Neural cell (in vitro differentiated cells): ENCODE measurements around the gene CDH12. TPM values are rescaled to one million over a fixed set of nuclear protein-coding genes. Genes with fewer than 3 reads are reported as not detected.

ENCODE experiments used
- H2AFZ ChIP-seq: fragments of 200-600, 300-800 bp; sonication (generic), shearing (Covaris generic); 2 replicates; pipeline ENCODE4 v1.6.0; 2014; ENCODE audit warnings: low read depth, mild to moderate bottlenecking, antibody characterized with exemption, low read length, moderate library complexity
- H3F3A ChIP-seq: fragments of 200-600 bp; shearing (Covaris generic); 2 replicates; pipeline ENCODE4 v1.6.1; 2016; ENCODE audit warnings: mild to moderate bottlenecking, moderate library complexity, mixed read lengths, antibody characterized with exemption, low read length; ENCODE audit not compliant: insufficient read depth, poor library complexity, severe bottlenecking
- H3K27ac ChIP-seq: fragments of 200-600, 300-800 bp; sonication (generic), shearing (Covaris generic); 2 replicates; pipeline ENCODE4 v1.5.1; 2014; ENCODE audit warnings: mild to moderate bottlenecking, low read length, moderate library complexity
- H3K27me3 ChIP-seq: fragments of 300-800, 200-600 bp; sonication (generic), shearing (Covaris generic); 2 replicates; pipeline ENCODE4 v1.6.0; 2014; ENCODE audit warnings: mild to moderate bottlenecking, low read depth, low read length, moderate library complexity; ENCODE audit not compliant: insufficient read depth
- H3K36me3 ChIP-seq: fragments of 300-800, 200-600 bp; sonication (generic), shearing (Covaris generic); 2 replicates; pipeline ENCODE4 v1.5.1; 2014; ENCODE audit warnings: mild to moderate bottlenecking, antibody characterized with exemption, low read length, moderate library complexity; ENCODE audit not compliant: insufficient read depth
- H3K4me2 ChIP-seq: fragments of 300-800, 200-600 bp; sonication (generic), shearing (Covaris generic); 2 replicates; pipeline ENCODE4 v1.6.0; 2014; ENCODE audit warnings: mild to moderate bottlenecking, low read length
- H3K4me3 ChIP-seq: fragments of 300-800, 200-600 bp; sonication (generic), shearing (Covaris generic); 2 replicates; pipeline ENCODE4 v1.5.1; 2014; ENCODE audit warnings: mild to moderate bottlenecking, low read length, moderate library complexity
- H3K79me2 ChIP-seq: fragments of 200-600 bp; shearing (Covaris generic); replicated peaks from 2 replicates; pipeline ENCODE4 v1.6.0; 2014; ENCODE audit warnings: mild to moderate bottlenecking, low read length, moderate library complexity; ENCODE audit not compliant: insufficient read depth
- H3K9ac ChIP-seq: fragments of 300-800, 200-600 bp; sonication (generic), shearing (Covaris generic); 2 replicates; pipeline ENCODE4 v1.6.1; 2016; ENCODE audit warnings: mild to moderate bottlenecking, low read length, mixed read lengths
- H3K9me2 ChIP-seq: fragments of 200-600 bp; shearing (Covaris generic); 2 replicates; pipeline ENCODE4 v1.6.1; 2016; ENCODE audit warnings: mild to moderate bottlenecking, low read length, mixed read lengths; ENCODE audit not compliant: insufficient read depth
- H3K9me3 ChIP-seq: fragments of 200-600, 300-800 bp; sonication (generic), shearing (Covaris generic); 2 replicates; pipeline ENCODE4 v1.6.1; 2016; ENCODE audit warnings: mild to moderate bottlenecking, mixed run types, low read length, moderate library complexity, mixed read lengths
- H4K20me1 ChIP-seq: fragments of 200-600 bp; shearing (Covaris generic); 2 replicates; pipeline ENCODE4 v1.6.1; 2016; ENCODE audit warnings: mild to moderate bottlenecking, mixed run types; ENCODE audit not compliant: insufficient read depth
- EP300 ChIP-seq: fragments of 450-650 bp; conservative IDR thresholded peaks from 2 replicates; pipeline ENCODE4 v1.6.1; 2014; ENCODE audit warnings: antibody characterized with exemption, mild to moderate bottlenecking, moderate library complexity; ENCODE audit not compliant: poor library complexity, severe bottlenecking
- EZH2 ChIP-seq: fragments of 200-600, 300-800 bp; shearing (Covaris generic), sonication (generic); IDR thresholded peaks from 2 replicates; pipeline ENCODE4 v1.6.1; 2014; ENCODE audit warnings: antibody characterized with exemption, low read length, borderline replicate concordance, mild to moderate bottlenecking; ENCODE audit not compliant: insufficient read depth, poor library complexity, severe bottlenecking
- MXI1 ChIP-seq: fragments of 450-650 bp; conservative IDR thresholded peaks from 2 replicates; pipeline ENCODE4 v1.6.1; 2014; ENCODE audit warnings: antibody characterized with exemption, mild to moderate bottlenecking; ENCODE audit not compliant: poor library complexity, severe bottlenecking
- POLR2AphosphoS5 ChIP-seq: IDR thresholded peaks from 2 replicates; pipeline ENCODE4 v1.6.1; 2012
- RAD21 ChIP-seq: fragments of 450-650 bp; conservative IDR thresholded peaks from 2 replicates; pipeline ENCODE4 v1.6.1; 2014; ENCODE audit warnings: antibody characterized with exemption, mild to moderate bottlenecking, moderate library complexity
- SMC3 ChIP-seq: fragments of 450-650 bp; conservative IDR thresholded peaks from 2 replicates; pipeline ENCODE4 v1.6.1; 2014; ENCODE audit warnings: antibody characterized with exemption, mild to moderate bottlenecking, moderate library complexity; ENCODE audit not compliant: poor library complexity
- TAF1 ChIP-seq: IDR thresholded peaks from 2 replicates; pipeline ENCODE4 v1.6.1; 2012; ENCODE audit warnings: low read depth
- polyA plus RNA-seq: library from polyadenylated mRNA; depleted of rRNA; stranded (reverse); fragments of >200 nt; gene quantifications from 2 replicates; pipeline ENCODE4 v1.2.3, GENCODE V29; 2014
- TF ChIP-seq, protein P1 (sequence below): IDR thresholded peaks from 2 replicates; pipeline ENCODE4 v1.6.1; 2012; ENCODE audit warnings: borderline replicate concordance
- TF ChIP-seq, protein P2 (sequence below): fragments of 450-650 bp; IDR thresholded peaks from 2 replicates; pipeline ENCODE4 v1.5.1; 2014; ENCODE audit warnings: antibody characterized with exemption, mild to moderate bottlenecking, moderate library complexity; ENCODE audit not compliant: poor library complexity, severe bottlenecking

The CDH12 gene
- polyA plus RNA-seq, 1 donor from 2014 or later, result 2.1 TPM

DNA sequence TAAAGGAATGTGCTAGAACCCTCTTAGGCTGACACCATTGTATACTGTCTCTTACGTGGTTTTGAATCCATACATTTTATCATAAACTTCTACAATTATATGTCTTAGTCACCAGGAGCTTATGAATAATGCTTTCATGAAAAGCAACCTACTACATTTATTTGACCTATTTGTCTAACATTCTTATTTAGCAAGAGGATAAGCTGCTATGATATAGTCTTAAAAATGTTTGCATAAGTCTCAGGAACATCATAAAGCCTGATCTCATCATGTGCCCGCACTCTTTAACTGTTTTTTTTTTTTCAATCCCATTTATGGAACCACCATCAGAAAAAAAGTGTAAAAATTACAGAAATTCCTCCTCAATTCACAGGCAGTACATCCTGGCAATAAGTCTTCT, 59.7 kb downstream of the CDH12 start:
- H3K27ac ChIP-seq, result no peak overlapping the region
- H3K27me3 ChIP-seq, result no peaks in the 10 kb centered on the region
- H3K9me2 ChIP-seq, result no peaks in the 10 kb centered on the region
- H3K9ac ChIP-seq, result no peak overlapping the region
- H3K9me3 ChIP-seq, result no peaks in the 10 kb centered on the region
- no peak overlapping the region for H3K4me2 ChIP-seq
- no peaks in the 10 kb centered on the region for H3K36me3 ChIP-seq
- TF ChIP-seq, protein P1, sequence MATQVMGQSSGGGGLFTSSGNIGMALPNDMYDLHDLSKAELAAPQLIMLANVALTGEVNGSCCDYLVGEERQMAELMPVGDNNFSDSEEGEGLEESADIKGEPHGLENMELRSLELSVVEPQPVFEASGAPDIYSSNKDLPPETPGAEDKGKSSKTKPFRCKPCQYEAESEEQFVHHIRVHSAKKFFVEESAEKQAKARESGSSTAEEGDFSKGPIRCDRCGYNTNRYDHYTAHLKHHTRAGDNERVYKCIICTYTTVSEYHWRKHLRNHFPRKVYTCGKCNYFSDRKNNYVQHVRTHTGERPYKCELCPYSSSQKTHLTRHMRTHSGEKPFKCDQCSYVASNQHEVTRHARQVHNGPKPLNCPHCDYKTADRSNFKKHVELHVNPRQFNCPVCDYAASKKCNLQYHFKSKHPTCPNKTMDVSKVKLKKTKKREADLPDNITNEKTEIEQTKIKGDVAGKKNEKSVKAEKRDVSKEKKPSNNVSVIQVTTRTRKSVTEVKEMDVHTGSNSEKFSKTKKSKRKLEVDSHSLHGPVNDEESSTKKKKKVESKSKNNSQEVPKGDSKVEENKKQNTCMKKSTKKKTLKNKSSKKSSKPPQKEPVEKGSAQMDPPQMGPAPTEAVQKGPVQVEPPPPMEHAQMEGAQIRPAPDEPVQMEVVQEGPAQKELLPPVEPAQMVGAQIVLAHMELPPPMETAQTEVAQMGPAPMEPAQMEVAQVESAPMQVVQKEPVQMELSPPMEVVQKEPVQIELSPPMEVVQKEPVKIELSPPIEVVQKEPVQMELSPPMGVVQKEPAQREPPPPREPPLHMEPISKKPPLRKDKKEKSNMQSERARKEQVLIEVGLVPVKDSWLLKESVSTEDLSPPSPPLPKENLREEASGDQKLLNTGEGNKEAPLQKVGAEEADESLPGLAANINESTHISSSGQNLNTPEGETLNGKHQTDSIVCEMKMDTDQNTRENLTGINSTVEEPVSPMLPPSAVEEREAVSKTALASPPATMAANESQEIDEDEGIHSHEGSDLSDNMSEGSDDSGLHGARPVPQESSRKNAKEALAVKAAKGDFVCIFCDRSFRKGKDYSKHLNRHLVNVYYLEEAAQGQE, result no peak
- TF ChIP-seq TAF1, result no peak
- TF ChIP-seq, protein P2, sequence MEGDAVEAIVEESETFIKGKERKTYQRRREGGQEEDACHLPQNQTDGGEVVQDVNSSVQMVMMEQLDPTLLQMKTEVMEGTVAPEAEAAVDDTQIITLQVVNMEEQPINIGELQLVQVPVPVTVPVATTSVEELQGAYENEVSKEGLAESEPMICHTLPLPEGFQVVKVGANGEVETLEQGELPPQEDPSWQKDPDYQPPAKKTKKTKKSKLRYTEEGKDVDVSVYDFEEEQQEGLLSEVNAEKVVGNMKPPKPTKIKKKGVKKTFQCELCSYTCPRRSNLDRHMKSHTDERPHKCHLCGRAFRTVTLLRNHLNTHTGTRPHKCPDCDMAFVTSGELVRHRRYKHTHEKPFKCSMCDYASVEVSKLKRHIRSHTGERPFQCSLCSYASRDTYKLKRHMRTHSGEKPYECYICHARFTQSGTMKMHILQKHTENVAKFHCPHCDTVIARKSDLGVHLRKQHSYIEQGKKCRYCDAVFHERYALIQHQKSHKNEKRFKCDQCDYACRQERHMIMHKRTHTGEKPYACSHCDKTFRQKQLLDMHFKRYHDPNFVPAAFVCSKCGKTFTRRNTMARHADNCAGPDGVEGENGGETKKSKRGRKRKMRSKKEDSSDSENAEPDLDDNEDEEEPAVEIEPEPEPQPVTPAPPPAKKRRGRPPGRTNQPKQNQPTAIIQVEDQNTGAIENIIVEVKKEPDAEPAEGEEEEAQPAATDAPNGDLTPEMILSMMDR, result no peak
- no peak for TF ChIP-seq EZH2
- TF ChIP-seq RAD21, result no peak
- TF ChIP-seq EP300, result no peak
- TF ChIP-seq SMC3, result no peak
- no peak for TF ChIP-seq POLR2AphosphoS5
- no peak for TF ChIP-seq MXI1
- H2AFZ ChIP-seq, result no peak overlapping the region
- H3F3A ChIP-seq, result no peaks in the 10 kb centered on the region
- no peak overlapping the region for H3K4me3 ChIP-seq
- H4K20me1 ChIP-seq, result no peaks in the 10 kb centered on the region
- no peaks in the 10 kb centered on the region for H3K79me2 ChIP-seq

DNA sequence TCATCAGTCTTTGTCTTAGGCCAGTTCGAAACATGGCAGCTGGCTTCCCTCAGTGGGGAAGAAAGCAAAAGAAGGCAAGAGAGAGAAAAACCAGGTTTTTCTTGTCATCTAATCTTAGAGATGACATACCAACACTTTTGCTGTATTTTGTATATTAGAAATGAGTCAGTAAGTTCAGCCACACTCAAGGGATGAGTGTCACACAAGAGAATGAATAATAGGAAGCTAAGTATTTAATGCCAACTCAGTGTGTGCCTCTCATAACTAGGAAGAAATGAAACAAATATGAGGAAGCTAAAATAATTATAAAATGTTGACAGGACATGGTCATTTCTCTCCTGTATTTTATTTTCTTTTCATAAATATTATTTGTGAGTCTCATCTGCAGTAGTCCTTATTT, 65.3 kb downstream of the CDH12 start:
- Histone ChIP-seq H3K36me3 (no peaks in the 10 kb centered on the region), H3K4me2 (no peak overlapping the region), H4K20me1 (no peaks in the 10 kb centered on the region), H3K9me2 (no peaks in the 10 kb centered on the region), H3K79me2 (no peaks in the 10 kb centered on the region), H2AFZ (no peak overlapping the region), H3K9ac (no peak overlapping the region), H3K27ac (no peak overlapping the region), H3F3A (no peaks in the 10 kb centered on the region), H3K27me3 (no peaks in the 10 kb centered on the region), H3K4me3 (no peak overlapping the region), H3K9me3 (no peaks in the 10 kb centered on the region)
- no peak for TF ChIP-seq SMC3
- no peak for TF ChIP-seq MXI1
- TF ChIP-seq RAD21, result no peak
- no peak for TF ChIP-seq EP300
- TF ChIP-seq, protein P2, result no peak
- no peak for TF ChIP-seq TAF1
- no peak for TF ChIP-seq EZH2
- TF ChIP-seq POLR2AphosphoS5, result no peak
- TF ChIP-seq, protein P1, result no peak
